ENCODE results near the gene SORBS1.

SORBS1 gene

GRCh38 chr10:95500649-95501048 lies 60.5 kb downstream of the SORBS1 start:
- TF ChIP-seq CTCF (conservative IDR thresholded peaks at IDR 0.05): no peak
- no peak overlapping the region for H3K27ac ChIP-seq

- no peak for TF ChIP-seq CTCF (conservative IDR thresholded peaks at IDR 0.05)
- H3K27ac ChIP-seq: no peak overlapping the region
Measured at GRCh38 chr10:95500097-95500496, 61.1 kb downstream of the SORBS1 start.

- peak overlapping the region; percentile 21; the same call in 1 of the 2 replicates for H3K27ac ChIP-seq
- no peak for TF ChIP-seq CTCF (conservative IDR thresholded peaks at IDR 0.05)
Measured at GRCh38 chr10:95499482-95499989, 61.6 kb downstream of the SORBS1 start.

- TF ChIP-seq CTCF (conservative IDR thresholded peaks at IDR 0.05): no peak
- no peak overlapping the region for H3K27ac ChIP-seq
Measured at GRCh38 chr10:95496951-95497350, 64.2 kb downstream of the SORBS1 start.

GRCh38 chr10:95496246-95496911 lies 64.8 kb downstream of the SORBS1 start:
- H3K27ac ChIP-seq: no peak overlapping the region
- no peak for TF ChIP-seq CTCF (conservative IDR thresholded peaks at IDR 0.05)

- TF ChIP-seq CTCF (conservative IDR thresholded peaks at IDR 0.05): no peak
- no peak overlapping the region for H3K27ac ChIP-seq
Measured at GRCh38 chr10:95493862-95494261, 67.3 kb downstream of the SORBS1 start.

- no peak overlapping the region for H3K27ac ChIP-seq
- TF ChIP-seq CTCF (conservative IDR thresholded peaks at IDR 0.05): no peak
Measured at GRCh38 chr10:95487994-95488393, 73.2 kb downstream of the SORBS1 start.
